GM19193 (cell line): ENCODE data around the gene BMX.

Experiments
- POLR2A ChIP-seq: IDR thresholded peaks from 4 replicates; pipeline ENCODE4 v1.6.1; 2011; ENCODE audit not compliant: insufficient read depth, insufficient read length; ENCODE audit errors: extremely low read depth

Gene BMX

GRCh38 chrX:15598026-15598425, 97.4 kb downstream of the BMX start:
- TF ChIP-seq POLR2A, result no peak

DNA sequence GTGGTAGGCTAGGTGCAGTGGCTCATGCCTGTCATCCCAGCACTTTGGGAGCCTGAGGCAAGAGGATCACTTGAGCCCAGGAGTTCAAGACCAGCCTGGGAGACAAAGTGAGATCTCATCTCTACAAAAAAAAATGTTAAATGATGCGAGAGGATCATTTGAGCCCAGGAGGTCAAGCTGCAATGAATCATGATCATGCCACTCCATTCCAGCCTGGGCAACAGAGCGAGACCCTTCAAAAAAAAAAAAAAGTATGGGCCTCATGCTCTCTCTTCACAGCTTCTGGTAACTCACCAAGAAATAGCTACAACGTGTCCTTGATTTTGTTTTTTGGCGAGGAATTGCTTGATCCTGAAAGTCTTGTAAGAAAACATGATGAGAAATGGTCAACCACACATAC, 98.9 kb downstream of the BMX start:
- TF ChIP-seq POLR2A, result no peak

GRCh38 chrX:15600049-15600448, 99.4 kb downstream of the BMX start:
- no peak for TF ChIP-seq POLR2A

GRCh38 chrX:15600745-15601144, 100.1 kb downstream of the BMX start, which contains the start of gene ACE2:
Gene ACE2, minus strand, starts transcription at chrX:15600960. Its CDS starts 49 bp downstream, at chrX:15600911.
- no peak for TF ChIP-seq POLR2A

DNA sequence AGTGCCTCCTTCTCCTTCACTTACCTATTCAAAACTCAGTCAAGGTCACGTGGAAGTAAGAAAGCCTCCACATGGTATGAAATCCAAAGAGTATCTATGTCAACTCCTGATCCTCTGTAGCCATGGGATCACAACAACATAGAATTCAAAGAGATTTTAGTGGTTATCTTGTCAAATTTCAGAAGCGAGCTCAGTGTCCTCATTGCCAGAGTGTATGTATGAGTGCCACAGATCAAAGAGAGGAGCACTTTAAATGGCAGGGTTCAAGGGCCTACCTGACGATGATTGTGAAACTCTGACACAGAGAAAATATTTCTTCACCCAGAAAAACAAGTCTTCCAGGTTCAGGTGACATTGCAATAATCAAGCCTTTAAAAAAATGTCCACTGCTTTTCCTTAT, 101.3 kb downstream of the BMX start:
- TF ChIP-seq POLR2A, result no peak

GRCh38 chrX:15602761-15603160, 102.2 kb downstream of the BMX start:
- TF ChIP-seq POLR2A, result no peak

DNA sequence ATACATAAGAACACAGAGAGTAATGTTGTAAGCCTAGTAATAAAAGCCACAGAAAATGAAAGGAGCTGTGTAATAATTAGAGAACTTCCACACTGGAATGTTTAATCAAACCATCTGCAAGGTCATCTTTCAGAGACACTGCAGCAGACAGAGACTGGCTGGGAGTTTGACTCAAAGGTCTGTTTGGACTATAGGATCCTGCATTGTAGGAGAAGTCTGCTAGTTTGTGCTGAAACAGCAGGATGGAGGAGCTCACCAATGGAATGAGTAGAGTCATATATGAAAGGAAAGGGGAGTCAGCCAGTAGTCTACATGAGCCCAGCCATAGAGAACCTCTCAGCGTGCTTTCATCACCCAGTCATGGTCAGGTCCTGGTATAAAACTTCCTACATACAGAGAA, 104.6 kb downstream of the BMX start:
- no peak for TF ChIP-seq POLR2A
